ENCODE data around the gene PITX2.

- TF ChIP-seq POLR2AphosphoS5 (IDR thresholded peaks at IDR 0.05; ENCODE audit: low read depth, low read length) = no peak
- no peak for TF ChIP-seq POLR2A (IDR thresholded peaks at IDR 0.05; ENCODE audit: low read depth, low read length)
- no peak for TF ChIP-seq TAF1 (IDR thresholded peaks at IDR 0.05; ENCODE audit: borderline replicate concordance, low read depth, low read length)
Measured at GRCh38 chr4:110668463-110669235, 45.8 kb upstream of the PITX2 start.

Measured in GM12892 (cell line).